22Rv1 (cell line): ENCODE results near the gene WHRN.

Source experiments
- ZFX ChIP-seq: fragments of 450-650 bp; IDR thresholded peaks from 2 replicates; pipeline ENCODE4 v1.6.1; 2017; ENCODE audit warnings: antibody characterized with exemption, borderline replicate concordance
- TF ChIP-seq, protein P1 (sequence below): fragments of 450-650 bp; IDR thresholded peaks from 2 replicates; pipeline ENCODE4 v1.5.1; 2017; ENCODE audit warnings: mild to moderate bottlenecking

DNA sequence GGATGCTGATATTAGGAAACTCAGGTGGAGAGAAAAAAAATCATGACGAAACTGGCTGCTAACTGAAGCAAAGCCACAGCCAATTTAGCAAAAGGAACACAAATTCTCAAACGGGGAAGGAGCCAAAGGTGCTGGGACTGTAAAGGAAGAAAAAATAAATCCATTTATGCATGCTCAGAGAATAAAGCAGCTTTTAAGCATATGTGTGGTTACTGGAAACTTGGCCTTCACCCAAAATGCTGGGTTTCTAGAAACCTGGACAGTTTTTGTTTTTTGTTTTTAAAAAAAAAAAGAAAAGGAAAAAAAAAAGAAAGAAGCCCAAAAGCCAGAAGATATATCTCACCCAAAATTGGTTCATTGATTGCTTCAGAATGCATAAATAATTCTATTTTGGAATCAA is 8.0 kb downstream of the WHRN start:
- TF ChIP-seq, protein P1, sequence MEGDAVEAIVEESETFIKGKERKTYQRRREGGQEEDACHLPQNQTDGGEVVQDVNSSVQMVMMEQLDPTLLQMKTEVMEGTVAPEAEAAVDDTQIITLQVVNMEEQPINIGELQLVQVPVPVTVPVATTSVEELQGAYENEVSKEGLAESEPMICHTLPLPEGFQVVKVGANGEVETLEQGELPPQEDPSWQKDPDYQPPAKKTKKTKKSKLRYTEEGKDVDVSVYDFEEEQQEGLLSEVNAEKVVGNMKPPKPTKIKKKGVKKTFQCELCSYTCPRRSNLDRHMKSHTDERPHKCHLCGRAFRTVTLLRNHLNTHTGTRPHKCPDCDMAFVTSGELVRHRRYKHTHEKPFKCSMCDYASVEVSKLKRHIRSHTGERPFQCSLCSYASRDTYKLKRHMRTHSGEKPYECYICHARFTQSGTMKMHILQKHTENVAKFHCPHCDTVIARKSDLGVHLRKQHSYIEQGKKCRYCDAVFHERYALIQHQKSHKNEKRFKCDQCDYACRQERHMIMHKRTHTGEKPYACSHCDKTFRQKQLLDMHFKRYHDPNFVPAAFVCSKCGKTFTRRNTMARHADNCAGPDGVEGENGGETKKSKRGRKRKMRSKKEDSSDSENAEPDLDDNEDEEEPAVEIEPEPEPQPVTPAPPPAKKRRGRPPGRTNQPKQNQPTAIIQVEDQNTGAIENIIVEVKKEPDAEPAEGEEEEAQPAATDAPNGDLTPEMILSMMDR, result no peak
- TF ChIP-seq ZFX, result no peak
